HG03095 (cell line): ENCODE measurements around the gene SND1.

Source experiments
- ATAC-seq: cut with Tn5 transposase; IDR thresholded peaks from one replicate; pipeline ENCODE4 v1.9.1; 2021; ENCODE audit warnings: moderate library complexity; ENCODE audit not compliant: unreplicated experiment

The SND1 gene

DNA sequence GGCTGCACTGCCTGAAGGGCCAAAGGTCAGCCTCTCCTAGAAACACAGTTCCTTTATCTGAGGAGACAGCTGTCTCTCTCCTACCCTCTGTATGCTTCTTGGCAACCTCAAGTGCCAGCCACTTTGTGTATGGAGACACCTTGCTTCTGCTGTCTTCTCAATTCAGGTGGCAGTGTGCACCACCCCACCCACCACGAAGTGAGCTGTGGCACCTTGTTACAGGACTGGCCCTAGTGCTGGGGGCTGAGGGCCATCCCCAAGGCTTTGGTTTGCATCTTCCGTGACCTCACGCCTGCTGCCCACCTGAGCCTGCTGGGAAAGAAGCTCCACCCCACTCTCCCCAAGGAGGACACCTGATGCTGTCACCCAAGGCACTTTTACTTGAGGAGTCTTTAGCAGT is 426.3 kb downstream of the SND1 start:
- ATAC-seq: no peak

DNA sequence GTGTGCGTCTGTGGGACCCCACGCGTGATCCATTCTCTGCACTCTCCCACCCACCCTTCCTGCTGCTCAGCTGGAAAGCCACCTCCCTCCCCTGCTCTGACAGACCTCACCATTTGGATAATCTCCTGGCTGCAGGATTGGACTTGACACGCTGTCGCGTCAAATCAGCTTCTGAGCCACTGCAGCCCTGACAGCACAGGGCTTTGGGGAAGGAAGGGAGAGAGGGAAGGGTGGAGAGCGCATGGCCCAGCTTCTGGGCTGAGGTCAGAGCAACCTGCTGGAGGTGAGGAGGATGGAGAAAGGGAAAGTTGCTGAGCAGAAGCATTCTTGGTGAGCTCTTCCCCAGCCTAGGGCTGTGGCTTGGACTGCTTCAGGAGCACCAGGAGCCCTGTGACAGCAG is 428.2 kb downstream of the SND1 start:
- no peak for ATAC-seq

DNA sequence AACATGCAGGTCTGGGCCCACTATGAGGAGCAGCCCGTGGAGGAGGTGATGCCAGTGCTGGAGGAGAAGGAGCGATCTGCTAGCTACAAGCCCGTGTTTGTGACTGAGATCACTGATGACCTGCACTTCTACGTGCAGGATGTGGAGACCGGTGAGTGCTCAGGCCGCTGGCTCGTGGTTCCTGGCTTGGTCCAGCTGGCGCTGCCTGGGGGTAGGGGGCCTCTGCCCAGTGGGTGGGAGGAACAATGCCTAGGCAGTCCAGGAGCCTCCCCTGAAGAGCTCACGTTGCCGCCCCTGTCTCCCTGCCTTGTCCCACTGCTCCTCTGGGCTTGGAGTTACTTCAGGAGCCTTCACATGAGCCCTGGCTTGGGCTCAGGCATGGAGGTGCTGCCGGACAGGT is 429.4 kb downstream of the SND1 start:
- no peak for ATAC-seq

DNA sequence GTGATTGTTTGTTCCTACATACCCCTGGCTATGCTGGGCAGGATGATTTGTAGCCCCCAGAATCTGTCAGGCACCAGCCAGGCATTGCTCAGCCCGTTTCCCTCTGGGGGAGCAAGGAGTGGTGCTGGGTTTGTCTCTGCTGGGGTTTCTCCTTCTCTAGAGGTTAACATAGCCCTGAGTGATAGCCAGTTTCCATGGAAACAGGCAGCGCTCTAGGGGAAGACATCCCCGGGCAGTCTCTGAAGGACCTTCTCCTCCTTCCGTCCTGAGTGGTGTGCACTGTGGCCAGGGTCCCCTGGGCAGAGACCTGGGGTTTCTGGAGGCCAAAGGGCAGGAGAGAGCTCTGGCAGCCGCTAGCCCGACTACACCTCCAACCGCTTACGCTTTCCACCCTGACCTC is 429.8 kb downstream of the SND1 start:
- no peak for ATAC-seq

DNA sequence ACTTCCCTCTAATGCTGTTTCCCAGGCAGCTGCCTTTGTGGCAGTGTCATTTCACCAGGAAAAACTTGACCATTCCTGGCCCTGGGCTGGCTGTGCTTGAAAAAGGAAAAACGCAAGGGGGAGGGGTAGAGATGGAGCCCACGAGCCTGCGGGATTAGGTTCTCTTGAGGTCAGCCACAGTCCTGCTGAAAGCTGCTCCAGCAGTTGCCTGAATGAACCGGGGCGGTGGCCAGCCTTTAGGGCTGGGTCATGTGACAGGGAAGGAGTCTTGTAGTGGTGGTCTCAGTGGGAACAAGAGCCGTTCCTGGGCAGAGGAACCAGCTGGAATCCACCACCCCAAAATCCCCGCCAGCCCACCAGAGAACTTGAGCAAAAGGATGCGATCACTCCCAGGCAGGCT is 430.4 kb downstream of the SND1 start:
- ATAC-seq: no peak

DNA sequence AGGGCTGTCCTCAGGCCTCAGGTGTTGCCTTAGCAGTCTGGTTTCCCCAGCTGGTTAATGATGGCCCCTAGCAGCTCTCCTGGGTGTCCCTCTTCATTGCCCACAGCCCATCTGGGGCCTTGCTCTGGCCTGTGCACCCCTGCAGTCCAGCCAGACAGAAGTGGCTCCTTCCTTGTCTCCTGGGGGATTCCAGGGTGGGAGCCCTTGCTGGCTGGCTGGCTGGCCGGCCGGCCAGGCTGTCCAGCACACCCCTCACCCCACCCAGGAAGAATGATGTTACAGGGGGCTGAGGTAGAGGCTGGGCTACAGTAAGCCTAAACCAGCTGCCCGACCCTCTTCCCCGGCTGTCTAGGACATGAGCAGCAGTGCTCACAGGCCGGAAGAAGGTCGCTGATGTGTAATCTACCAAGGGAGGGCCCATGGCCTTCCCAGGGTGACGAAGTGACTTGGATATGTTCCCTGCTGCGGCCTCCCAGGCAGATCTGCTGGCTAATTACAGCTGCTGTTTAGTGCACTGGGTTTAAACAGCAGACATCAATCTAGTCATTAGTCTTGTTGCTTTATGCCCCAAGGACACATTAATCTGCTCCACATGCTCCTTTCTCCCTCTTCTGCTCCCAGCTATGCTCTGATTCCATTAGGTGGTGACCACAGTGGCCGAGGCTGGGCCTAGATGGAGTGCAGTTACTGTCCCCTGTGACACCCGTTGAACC is 433.1 kb downstream of the SND1 start:
- no peak for ATAC-seq

DNA sequence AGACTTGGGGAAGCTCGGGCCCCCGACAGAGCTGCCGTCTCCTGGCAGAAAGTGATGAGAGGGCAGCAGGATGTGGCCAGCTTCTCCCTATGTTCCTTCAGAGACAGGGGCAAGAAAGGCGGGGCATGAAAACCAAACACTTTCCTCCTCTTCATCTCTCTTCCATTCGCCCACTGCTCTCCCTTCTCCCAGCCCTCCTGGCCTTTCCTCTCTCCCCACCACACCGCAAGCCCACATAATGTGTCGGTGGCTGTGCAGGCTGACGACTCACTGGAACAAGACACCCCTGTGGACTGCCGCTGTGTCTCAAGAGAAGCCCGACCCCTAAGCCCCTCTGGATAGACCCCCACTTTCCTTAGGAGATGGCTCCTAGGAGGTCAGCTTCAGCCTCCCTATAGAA is 438.5 kb downstream of the SND1 start:
- no peak for ATAC-seq

DNA sequence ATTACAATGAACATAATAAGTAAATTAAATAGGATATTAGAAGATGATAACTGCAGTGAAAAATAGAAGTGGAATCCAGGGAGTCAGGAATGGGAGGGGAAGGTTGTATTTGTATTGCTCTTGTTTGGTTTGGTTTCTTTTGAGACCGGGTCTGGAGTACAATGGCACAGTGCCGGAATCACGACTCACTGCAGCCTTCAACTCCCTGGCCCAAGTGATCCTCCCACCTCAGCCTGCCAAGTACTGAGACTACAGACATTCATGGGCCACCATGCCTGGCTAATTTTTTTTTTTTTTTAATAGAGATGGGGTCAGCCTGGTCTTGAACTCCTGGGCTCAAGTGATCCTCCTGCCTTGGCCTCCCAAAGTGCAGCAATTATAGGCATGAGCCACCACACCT is 439.1 kb downstream of the SND1 start:
- no peak for ATAC-seq

DNA sequence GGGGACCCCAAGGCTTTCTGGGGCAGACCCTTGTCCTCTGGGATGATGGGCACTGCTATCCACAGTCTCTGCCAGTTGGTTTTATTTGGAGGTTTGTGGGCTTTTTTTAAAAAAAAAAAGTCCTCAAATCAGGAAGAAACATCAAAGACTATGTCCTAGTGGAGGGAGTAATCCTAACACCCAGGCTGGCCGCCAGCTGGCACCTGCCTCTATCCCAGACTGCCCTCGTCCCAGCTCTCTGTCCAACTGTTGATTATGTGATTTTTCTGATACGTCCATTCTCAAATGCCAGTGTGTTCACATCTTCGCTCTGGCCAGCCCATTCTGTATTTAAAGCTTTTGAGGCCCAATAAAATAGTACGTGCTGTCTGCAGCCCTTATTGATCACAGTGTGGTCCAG is 440.2 kb downstream of the SND1 start:
- ATAC-seq: no peak

DNA sequence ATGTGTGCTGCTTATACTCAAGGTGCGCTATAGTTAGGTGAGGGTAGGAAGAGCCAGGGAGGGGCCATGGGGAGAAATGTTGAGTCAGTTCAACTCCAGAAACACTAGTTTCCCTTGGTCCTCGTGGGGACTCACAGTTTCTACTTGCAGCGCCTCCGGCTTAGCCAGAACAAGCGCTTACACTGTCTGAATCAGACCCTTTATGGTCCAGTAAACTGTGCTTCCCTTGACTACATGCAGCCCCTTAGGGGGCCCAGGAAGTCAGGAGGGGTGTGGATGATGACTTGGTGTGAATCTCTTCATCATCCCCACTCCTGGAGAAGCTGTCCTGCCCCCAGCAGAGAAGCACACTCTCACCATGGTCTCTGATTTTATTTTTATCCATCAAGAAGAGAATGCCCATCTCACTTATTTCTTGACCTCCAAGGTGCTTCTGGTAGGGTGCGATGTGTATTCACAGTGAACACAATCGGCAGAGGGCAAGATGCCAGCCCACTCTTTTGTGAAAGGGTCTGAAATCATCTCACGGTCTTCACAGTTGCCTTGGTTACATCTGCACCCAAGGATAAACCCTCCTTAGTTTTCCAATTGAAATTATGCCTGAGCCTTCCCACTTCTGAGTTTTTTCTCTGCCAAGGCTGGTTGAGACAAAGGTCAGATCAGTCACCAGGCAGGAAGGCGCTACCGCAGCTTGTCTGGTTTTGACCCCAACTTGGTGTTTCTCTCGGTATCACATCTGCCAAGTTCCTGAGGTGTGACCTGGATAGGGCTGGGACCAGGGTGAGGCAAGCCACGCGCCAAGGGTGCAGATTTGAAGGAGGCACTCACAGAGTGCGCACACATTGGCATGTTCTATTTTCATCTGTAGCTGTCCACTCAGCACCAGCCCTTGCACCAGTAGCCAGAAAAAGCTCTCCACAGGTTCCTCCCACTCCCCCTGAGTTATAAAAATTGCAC is 441.9 kb downstream of the SND1 start:
- no peak for ATAC-seq

DNA sequence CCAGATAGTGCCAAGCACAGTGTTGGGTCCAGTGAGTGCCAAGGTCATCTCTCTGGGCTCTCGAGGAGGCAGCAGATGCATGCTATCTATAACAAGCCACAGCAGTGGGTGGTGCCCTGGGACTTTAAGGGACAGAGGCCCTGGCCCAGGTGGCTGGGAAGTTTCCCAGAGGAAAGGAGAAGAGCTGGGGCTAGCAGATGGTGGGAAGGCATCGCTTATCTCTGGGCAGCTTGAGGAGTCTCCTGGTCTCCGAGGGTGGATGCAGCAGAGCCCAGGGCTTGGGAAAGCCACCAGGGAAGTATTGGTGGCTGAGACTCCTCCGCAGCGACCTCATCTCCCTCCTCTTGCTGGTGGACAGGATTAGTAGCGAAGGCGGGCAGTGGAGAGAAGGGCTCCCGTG is 442.7 kb downstream of the SND1 start:
- ATAC-seq: no peak

DNA sequence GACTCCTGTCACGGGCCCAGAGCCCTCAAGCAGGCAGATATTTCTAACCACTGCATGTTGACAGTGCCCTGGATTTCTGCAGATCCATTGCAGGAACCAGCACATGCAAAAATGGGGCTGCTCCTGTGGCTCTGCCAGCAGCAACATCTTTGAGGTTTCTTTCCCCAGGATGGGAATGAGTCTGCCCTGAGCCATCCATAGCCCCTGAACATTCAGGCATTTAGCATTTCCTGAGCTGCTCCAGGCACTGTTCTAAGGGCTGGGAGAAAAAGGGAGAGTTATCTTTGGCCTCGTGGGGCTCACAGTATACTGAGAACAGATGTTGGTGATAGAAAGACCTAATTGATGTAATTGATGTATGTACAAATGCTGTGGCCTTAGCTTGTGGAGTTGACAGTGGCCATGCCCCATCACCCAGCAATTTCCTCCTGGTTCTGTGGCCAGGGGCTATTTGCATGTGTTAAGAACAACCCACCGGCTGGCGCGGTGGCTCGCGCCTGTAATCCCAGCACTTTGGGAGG is 445.3 kb downstream of the SND1 start:
- no peak for ATAC-seq

DNA sequence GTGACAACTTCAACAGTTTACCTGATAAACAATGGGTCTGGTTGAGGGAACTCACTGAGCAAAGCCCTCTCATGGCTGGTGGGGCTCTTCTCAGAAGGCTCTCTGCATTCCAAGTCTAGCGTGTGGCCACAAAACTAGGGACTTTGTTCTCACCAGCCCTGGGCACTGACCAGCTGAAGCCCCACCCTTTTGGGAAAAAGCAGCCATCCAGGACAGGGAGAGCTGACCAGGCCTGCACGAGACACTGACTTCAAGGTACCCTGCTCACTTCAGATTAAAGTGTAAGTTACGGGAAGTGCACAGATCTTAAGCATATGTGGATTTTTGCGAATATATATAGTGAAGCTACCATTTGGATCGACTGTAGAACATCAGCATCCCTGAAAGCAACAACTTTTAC is 446.6 kb downstream of the SND1 start:
- no peak for ATAC-seq

DNA sequence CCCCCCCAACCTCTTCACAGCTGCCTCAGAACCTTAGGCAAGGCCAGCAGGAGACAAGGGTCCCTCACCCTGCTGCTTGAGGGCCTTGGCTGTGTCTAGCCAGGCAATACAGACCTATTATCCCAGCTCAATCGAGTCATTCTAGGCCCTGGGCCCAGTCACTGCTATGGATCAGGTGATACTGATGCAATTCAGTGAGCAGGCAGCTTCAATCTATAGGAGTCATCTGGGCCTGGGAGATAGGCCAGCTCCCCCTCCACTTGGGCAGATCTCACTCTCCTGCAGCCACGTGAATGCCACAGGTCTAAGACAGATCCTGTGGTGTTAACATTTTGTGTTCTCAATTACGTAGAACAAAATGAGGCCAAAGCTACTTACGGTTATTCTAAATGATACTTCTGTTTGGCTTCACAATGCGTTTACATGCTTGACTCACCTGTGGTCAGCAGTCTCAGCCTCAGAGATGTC is 447.2 kb downstream of the SND1 start:
- no peak for ATAC-seq

DNA sequence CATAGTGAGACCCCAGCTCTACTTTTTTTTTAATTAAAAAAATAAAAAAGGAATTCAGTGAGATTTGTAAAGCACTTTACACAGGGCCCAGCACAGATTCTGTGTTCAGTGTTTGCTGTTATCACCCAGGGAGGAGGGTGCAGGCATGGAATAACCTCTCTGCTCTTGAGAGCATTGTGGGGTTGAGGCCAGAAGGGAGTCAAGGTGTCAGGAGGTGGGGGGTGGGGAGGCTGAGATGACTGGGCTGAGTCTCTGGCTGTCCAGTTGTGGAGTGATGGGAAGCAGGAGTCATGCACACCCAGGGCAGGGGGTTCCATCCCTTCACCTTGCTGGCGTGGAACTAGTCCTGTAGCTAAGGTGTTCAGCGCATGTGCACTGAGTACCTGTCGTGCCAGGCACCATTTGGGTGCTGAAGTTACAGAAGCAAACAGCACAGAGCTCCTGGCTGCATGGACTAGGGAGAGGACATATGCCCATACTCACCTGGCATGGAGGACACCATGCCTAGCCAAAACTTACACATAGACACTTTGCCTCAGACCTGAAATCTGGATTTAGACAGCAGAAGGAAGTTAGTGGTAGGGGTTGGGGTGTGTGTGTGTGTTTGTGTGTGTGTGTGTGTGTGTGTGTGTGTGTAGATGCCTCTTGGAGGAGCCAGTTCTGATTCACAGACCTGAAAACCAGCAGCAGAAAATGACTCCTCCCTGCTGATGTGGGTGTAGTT is 448.4 kb downstream of the SND1 start:
- ATAC-seq: no peak

DNA sequence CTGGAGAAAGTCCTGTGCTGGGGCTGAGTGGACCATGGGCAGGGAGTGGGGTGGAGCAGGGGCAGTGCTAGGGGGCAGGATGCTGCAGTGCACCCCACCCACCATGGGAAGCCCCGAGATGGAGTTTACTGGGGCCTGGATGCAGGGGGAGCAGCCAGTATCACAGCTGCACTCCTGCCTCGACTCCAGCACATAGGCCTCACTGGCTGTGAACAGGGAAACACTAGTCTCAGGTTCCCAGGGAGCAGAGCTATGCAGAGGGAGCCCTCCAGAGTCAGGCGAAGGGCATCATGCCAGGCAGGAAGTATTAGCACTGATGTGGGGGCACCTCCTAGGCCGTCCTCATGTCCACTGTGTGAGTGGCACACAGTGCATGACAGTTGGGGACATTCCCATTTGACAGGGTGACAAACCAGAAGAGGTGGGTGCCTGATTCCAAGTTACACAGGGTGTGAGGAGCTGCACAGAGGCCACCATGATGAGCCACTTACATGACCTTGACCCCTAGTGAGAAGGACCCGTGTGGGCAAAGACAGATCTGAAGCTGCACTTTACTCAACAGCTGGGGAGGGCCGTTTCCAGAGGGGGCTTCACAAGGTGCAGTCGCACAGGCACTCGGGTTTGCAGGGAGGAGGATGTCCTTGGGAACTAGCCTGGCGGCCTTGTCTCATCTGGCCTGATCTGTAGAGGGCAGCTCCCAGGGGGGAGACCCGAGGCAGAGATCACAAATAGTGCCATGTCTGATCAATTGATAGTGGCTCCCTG is 449.1 kb downstream of the SND1 start:
- ATAC-seq: no peak

DNA sequence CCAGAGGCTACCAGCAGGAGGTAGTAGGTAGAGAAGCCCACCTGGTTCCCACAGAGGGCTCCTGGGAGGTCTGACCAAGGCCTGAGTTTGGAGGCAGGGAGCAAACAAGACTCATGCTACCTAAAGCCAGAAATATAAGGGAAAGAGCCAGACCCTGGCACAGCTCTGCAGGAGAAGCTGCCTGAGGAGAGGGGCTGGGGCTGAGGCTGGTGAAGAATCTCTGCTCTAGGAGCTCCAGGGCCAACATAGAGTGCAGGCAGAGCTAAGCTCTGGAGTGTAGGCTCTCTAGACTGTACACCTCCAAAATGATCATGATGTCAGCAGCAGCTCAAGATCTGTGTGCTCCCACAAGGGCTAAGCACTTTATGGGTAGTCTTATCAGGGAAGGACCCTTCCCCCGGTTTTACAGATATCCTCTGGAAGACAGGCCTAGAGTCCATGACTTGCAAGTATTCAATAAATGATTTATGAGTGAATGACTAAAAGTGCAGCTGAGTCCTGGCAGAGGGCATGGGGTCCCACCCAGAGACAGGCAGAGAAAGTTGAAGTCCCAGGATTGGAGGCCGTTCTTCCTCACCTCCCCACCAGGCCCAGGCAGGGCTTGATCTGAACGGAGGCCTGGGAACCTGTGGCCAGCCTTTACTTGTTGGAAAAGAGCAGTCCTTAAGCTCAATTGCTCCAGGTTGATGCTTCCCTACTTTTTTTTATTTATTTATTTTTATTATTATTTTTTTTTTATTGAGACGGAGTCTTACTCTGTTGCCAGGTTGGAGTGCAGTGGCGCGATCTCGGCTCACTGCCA is 450.7 kb downstream of the SND1 start:
- ATAC-seq: no peak

DNA sequence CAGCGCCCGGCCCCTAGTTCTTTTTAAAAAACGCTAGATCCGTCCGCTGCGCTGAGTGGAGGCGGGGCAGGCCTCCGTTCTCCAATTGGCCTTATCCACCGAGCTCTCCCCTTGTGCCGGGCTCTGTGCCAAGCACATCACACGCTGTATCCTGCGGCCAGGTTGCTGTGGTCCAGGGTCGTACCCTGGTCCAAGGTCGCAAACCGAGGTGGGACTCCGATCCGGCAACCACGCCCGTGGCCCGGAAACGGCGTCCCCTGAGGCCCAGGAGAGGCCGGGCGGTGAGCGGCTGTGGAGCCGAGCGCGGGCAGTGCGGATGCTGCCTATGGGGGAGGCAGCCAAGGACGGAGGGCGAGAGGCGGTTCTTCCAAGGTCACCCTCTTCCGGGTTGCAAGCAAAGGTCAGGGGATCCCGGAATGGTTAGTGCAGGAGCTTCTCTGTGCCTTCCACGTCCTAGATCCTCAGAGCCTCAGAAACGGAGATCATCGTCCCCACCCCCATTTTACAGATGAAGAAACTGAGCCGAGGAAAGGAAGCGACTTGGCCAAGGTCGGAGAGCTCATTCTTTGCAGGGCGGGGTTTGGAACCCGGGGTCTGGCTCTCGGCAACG is 451.6 kb downstream of the SND1 start:
- no peak for ATAC-seq

DNA sequence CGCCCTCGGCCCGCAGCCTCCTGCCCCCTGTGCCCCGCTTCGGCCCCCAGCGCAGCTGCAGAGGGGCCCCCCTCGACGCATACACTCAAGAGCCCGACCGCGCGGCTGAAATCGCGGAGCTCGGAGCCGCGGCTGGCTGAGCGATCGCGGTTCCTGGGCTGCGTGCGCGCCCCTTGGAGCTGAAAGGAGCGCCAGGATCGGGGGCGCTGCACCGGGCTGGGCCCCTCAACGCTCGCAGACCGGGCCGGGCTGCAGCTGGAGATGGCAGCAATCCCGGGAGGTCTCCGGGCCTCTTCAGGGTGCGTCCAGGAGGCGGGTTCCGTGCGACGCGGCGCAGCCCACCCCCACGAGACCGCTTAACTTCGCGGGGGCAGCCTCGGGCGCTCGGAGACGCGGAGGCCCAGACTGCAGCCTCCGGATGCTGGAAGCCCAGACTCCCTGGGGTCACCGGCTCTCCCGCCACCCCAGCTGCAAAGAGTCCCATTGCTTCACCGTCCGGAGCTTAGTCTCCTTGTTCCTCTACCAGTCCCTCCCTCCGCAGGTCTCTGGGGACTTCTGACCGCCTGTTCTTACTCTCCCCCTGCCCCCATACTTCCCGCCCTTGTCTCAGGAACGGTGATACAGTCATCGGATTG is 452.2 kb downstream of the SND1 start:
- no peak for ATAC-seq
